ENCODE data around the gene CWC27.
"Not testable (repeated sequence)": the region's sequence is repeated elsewhere in the genome, so short reads cannot be mapped to it uniquely, and the experiment has no call there.

The CWC27 gene

DNA sequence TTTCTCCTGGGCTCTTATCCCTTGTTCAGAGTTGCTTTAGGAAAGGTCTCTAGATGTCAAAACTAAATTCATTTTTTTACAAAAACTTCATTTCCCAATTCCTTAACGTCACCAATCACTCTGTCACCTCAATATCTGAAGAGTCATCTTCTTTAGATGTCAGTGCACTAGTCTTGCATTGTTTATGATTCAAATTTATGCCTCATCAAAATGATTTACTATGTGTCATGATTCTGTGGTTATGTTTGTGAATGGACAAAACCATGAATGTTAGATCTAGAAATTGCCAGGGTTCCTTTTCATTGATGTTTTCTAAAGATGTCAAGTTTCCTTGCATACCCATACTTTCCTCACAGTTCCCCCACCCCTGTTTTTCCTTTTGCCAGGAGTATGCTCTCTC, 21.5 kb downstream of the CWC27 start:
- no peak for DNase-seq

- DNase-seq = no peak
Measured at GRCh38 chr5:64792469-64792868, 23.7 kb downstream of the CWC27 start.

- DNase-seq = no peak
Measured at GRCh38 chr5:64794053-64794770, 25.5 kb downstream of the CWC27 start.

- no peak for DNase-seq
Measured at GRCh38 chr5:64796301-64796700, 27.6 kb downstream of the CWC27 start.

GRCh38 chr5:64800926-64801325, 32.2 kb downstream of the CWC27 start:
- DNase-seq = no peak

GRCh38 chr5:64806537-64806936, 37.8 kb downstream of the CWC27 start:
- DNase-seq = no peak

DNA sequence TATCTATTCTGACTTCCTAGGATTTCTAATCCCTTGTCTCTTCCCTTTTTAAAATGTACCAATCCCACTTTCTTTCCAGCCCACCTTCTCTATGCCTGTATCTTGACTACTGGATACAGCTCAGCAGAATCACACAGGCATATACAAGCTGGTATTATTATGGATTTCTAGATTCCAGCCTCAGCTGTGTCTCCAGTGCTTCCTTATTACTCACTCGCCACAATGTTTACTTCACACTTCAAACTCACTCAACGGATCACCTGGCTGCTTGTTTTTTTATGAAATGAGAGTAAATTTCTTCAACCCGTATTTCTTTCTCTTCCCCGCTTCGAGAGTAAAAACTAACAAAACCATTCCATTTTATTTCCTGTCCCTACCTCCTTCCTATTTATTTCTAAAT, 38.8 kb downstream of the CWC27 start:
- DNase-seq = no peak

- peak; percentile 37 for DNase-seq
Measured at GRCh38 chr5:64811050-64811640, 42.4 kb downstream of the CWC27 start.

GRCh38 chr5:64814073-64814472, 45.3 kb downstream of the CWC27 start:
- no peak for DNase-seq

DNA sequence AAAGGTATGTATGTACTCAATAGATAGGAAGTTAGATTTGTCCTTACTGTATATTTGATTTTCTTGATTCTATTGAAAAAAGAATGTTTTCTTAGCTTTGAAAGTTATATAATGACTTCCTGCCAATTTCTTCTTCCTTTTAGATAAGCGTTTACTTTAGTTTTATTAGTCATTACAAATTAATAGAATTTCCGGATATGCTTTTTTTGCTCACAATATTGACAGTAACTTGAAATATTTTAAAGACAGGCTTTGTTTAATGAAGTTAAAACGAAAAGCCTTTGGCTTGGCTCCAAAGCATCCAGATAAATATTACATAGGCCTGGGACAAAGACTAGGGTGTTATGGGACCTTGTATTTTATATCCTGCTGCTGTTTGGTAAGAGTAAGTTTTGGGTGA, 49.5 kb downstream of the CWC27 start:
- DNase-seq = no peak

DNA sequence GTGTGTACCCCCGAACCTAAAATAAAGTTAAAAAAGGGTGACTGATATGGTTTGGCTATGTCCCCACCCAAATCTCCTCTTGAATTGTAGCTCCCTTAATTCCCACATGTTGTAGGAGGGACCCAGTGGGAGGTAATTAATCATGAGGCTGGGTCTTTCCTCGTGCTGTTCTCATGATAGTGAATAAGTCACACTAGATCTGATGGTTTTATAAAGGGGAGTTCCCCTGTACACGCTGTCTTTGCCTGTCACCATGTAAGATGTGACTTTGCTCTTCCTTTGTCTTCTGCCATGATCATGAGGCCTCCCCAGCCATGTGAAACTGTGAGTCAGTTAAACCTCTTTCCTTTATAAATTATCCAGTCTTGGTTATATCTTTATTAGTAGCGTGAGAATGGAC, 50.6 kb downstream of the CWC27 start:
- not testable (repeated sequence) for DNase-seq

GRCh38 chr5:64822320-64822719, 53.6 kb downstream of the CWC27 start:
- no peak for DNase-seq

DNA sequence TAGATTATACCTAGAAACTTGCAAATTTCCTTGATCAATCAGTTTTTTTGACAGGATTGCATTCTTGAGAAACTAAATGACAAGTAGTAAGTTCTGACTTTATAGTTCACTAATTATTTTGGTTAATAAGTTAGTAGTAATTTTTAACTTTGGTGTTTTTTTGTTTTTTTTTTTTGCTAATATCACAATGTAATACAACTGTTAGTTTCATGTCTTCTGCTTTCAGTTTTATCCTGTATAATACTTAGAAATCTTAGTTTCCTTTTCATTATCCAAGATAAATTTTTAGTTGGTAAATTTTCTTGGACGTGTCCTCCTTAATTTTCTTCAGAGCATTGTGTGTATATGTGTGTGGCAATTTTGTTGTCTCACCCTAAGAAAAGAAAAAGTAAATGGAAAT, 57.8 kb downstream of the CWC27 start:
- DNase-seq = no peak

- no peak for DNase-seq
Measured at GRCh38 chr5:64827703-64828102, 59.0 kb downstream of the CWC27 start.

DNA sequence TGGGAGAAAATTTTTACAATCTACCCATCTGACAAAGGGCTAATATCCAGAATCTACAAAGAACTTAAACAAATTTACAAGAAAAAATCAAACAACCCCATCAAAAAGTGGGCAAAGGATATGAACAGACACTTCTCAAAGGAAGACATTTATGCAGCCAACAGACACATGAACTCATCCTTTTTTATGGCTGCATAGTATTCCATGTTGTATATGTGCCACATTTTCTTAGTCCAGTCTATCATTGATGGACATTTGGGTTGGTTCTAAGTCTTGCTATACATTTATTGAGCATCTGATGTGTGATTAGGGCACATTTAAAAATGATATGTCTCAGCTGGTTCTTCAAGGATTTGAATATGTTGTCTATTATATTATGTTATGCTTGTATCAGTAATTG, 61.9 kb downstream of the CWC27 start:
- not testable (repeated sequence) for DNase-seq

GRCh38 chr5:64831996-64832395, 63.3 kb downstream of the CWC27 start:
- DNase-seq = no peak

GRCh38 chr5:64834037-64834436, 65.3 kb downstream of the CWC27 start:
- DNase-seq = no peak

- no peak for DNase-seq
Measured at GRCh38 chr5:64834611-64835010, 65.9 kb downstream of the CWC27 start.

DNA sequence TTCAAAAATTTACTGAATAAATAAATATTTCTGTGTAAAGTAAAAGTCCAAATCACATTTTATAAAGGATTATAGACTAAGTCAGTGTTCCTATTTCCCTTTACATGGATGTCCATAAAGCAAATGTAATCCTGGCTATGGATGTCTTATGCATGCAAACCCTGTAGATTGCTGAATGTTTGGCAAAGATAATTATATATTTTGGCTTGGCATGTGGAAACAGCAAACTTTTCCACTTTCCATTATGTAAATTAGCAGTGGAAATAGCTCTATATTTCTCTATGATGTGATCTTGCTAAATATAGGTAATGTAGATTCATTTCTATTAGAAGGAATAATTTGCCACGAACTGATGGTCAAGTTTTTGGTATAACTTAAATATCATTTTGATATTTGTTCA, 66.5 kb downstream of the CWC27 start:
- no peak for DNase-seq

DNA sequence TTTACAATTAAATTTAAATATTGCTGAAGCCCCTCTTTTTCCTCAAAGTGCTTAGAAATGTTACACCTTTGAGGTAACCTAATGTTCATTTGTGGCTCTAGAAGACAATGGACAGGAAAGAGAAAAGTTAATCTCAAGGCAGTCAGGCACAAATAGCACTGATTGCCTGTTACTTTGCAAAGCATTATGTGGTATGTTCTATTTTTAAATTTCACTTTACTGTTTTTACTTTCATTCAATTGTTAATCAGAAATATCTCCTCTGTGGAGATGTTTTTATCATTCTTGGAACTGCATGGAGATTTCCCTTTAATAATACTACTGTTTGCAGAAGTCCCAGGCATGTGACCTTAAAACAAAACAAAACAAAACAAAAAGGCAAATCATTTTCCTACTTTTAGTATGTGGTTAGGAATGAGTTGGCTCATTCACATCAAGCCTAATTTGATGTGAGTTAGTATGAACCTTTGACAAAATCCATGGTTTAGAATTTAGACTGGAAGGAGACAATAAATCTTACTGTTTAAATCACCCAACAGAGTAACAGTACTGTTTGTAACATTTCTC, 67.5 kb downstream of the CWC27 start:
- no peak for DNase-seq

- no peak for DNase-seq
Measured at GRCh38 chr5:64836786-64837185, 68.1 kb downstream of the CWC27 start.

DNA sequence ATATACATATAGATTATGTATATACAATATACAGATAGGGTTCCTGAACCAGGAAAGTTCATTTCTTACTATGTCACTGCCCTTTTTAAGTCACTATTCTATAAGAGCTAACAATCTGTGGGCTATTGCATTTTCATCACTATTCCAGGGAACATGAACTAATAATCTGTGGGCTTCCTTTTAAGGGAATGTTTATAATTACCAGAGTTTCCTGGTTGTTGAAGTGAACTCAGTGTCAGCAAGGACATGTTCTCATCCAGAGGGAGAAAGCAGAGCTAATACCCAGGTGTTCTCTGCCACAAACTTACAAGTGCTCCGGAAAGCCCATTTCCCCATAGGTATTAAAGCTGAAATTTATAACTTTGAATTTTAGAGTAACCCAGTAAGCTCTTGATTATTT, 69.6 kb downstream of the CWC27 start:
- DNase-seq = no peak

DNA sequence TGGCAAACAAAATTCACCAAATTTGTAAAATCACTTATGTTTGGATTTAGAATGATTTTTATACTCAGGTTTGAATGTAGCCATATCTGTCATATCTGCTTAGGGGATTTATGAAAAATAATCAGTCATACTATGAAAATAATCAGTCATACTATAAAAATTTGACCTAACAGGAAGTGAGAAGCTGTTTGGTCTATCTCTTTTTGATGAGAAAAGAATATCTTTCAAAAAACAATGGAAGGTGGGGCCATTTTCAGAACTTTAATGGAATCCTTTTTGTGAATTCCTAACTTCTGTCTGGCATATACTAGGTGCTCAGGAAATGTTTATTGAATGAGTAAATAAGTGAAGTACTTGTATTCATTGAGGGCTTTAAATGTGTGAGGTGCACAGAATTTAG, 70.1 kb downstream of the CWC27 start:
- no peak for DNase-seq

GRCh38 chr5:64839936-64840335, 71.2 kb downstream of the CWC27 start:
- no peak for DNase-seq

DNA sequence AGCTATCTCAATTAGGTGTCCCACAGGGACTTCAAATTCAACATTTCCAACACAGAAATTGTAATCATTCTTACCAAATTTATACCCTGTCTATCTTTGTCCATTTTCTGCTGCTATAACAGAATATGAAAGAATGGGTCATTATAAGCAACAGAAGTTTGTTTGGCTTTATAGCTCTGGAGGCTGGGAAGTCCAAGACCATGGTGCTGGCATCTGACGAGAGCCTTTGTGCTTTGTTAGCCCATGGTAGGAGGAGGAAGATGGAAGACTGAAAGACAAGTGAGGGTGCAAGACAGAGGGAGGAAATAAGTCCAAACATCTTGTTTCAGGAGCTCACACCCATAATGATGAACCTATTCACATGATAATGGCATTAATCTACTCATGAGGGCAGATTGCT, 72.2 kb downstream of the CWC27 start:
- no peak for DNase-seq

All from NCI-H1436 (cell line).